HG03097 (cell line): ENCODE results near the gene RPS21.
A peak's percentile ranks its signal among the peaks of the same experiment; 100 is the strongest.

Experiments
- ATAC-seq: cut with Tn5 transposase; IDR thresholded peaks from one replicate; pipeline ENCODE4 v1.9.1; 2021; ENCODE audit not compliant: unreplicated experiment, low FRiP score

Gene RPS21

GRCh38 chr20:62376112-62377063, 10.5 kb upstream of the RPS21 start:
- ATAC-seq: no peak

DNA sequence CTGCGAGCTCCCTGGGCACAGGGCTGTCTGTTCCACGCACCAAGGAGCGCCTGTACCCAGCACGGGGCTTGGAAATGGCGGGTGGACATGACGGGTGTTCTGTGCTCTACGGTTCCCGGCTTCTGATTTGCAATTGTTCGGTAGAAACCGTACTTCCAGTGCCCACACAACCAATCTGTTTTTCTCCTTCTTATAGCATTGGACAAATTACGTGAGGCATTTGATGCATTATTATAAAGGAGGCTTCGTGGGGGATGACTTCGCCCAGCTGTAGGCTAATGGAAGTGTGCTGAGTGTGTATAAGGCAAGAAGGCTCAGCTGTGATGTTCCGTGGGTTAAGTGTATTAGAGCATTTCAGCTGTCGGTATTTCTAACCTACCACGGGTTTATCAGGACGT, 9.8 kb upstream of the RPS21 start:
- ATAC-seq: no peak

GRCh38 chr20:62377615-62378178, 9.2 kb upstream of the RPS21 start:
- no peak for ATAC-seq

DNA sequence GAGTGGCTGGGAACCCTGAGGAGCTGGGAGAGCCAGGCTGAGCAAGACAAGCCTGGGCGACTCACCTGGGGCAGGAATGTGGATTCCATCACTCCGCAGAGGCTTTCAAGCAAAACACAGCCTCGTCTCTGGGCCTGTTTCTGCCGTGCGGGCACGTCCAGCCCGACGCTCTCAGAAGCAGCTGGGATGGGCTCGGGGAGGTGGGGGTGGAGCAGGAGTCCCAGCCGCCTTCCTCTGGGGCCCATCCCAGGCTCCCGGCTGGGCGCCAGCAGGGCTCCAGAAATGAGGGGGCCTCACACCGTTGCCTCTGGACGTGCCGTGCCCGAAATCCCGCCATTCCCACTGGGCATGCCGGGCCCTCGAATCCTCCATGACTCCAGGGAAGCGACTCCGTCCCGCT, 8.7 kb upstream of the RPS21 start:
- no peak for ATAC-seq

GRCh38 chr20:62381202-62381797, 5.6 kb upstream of the RPS21 start:
- ATAC-seq: no peak

DNA sequence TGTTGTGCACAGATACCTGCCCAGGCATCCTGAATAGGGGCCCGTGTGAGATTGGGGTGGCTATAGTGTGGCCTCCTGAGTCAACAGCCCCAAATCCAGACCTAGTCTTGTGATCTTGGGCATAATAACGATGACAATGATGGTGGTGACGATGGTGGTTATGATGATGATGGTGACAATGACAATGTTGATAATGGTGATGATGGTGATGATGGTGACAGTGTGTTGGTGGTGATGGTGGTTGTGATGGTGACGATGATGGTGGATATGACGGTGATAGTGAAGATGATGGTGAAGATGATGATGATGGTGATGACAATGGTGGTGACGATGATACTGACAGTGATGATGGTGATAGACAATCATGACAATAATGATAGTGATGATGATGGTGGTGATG, 5.1 kb upstream of the RPS21 start:
- ATAC-seq: no peak

- peak; percentile 49 for ATAC-seq
Measured at GRCh38 chr20:62382306-62383198, 4.4 kb upstream of the RPS21 start.

GRCh38 chr20:62387219-62387913, 463 bp downstream of the RPS21 start:
- no peak for ATAC-seq

- ATAC-seq: no peak
Measured at GRCh38 chr20:62387933-62388635, 1.2 kb downstream of the RPS21 start.

DNA sequence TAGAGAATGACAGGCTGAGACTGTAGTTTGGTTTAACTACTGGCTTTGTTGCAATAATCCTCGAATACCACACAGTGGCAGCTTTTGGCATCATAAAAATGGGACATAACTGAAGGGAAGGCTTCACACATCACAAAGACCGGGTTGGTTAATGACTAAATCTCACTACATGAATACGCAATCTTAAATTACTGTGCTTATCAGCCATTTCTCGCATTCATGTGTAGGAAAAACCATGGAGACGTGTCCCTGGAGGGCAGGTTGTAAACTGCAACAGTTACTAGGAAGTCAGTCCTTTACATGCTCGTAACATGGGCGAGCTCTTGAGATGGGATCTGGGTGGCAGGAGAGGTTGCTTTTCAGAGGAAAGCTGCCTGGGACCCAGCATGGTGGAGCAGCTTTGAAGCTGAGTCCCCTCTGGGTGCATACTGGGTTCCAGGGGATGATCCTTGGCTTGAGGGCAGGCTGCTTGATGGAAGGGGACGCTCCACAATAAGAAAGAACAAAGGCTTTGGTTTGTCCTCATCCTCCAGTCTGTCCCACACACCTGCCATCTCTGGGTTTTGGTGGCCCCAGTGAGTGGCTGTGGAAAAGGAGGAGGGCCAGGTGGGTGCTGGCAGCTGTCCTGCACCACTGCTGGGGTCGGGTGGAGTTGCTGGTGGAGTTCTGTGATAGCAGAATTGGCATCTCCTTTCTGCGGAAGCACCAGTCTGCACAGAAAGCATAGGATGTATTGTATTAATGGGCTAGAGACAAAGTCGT, 2.1 kb downstream of the RPS21 start:
- no peak for ATAC-seq

- ATAC-seq: no peak
Measured at GRCh38 chr20:62389601-62390087, 2.7 kb downstream of the RPS21 start.

GRCh38 chr20:62390317-62391164, 3.6 kb downstream of the RPS21 start:
- no peak for ATAC-seq

DNA sequence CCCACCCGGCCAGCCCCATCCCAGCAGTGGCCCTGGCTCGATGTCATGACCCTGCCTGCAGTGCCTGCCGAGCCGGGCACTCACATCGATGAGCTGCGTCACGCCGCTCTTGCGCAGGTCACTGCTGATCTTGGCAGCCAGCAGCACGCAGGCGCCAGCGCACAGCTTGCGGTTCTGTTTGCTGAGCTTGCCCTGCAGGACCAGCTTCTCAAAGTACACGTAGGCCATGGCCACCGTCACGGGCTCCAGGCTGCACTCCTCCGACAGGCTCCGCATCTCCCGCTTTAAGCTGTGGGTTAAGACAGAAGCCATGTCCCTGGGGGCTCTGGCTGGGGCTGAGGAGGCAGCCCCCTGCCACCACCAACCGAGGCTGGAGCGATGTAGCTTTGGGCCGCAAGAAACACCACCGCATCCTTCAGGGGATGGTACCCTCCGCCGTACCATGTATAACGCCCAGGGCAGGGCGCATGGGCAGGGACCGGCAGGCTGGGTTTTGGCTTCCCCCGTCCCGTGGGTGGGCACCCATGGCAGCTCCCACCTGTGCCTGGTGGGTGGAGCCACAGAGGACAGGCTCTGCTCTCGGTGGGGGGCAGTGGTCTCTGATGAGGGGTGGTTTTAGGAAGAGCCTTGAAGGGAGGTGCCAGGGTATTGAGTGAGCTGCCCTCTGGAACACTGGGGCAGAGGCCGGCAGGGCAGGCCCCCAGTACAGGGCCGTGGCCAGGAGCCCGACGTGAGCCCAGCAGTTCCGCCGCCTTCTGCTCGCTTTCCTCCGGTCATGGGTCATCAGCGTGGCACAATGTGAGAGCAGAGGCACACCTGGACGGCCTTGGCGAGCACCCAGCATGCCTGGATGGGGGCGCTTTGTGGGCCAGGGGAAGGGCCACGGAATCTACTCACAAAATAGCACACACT, 4.5 kb downstream of the RPS21 start:
- ATAC-seq: no peak

DNA sequence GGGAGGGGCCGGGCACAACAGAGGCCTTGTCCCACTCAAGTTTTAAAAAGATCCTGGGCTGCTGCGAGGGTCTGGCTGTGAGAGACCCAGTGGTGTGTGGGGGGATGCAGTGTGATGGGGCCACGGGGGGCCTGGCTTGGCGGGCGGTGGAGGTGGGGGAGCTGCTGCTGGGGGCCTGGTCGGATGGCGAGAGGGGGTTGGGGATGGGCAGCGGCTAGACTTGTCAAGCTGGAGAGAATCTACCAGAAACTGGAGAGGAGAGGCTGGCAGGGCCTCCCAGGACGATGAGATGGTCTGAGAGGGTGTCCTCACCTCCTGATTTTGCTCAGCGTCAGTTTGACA, 5.1 kb downstream of the RPS21 start:
- ATAC-seq: no peak

- ATAC-seq: no peak
Measured at GRCh38 chr20:62392621-62393334, 5.9 kb downstream of the RPS21 start.

- no peak for ATAC-seq
Measured at GRCh38 chr20:62393335-62393665, 6.4 kb downstream of the RPS21 start.
